Activated CD4-positive, alpha-beta memory T cell treated with anti-CD3 and anti-CD28 coated beads, Interleukin-2, amount 10 ng/mL, durations not matched to agents 7 days and 5 days (primary cell): ENCODE data around the gene MID1IP1. TPM values are rescaled to one million over a fixed set of nuclear protein-coding genes. Genes with fewer than 3 reads are reported as not detected.
A peak's percentile ranks its signal among the peaks of the same experiment; 100 is the strongest.

ENCODE experiments used
- CTCF ChIA-PET: fragments of 350-600 bp; sonication (Branson Sonifier 250); formaldehyde crosslinking; loops from one replicate; lab custom pipeline; 2021; ENCODE audit warnings: antibody characterized with exemption, inconsistent platforms; lab: Charles Lee
- POLR2A ChIA-PET: fragments of 350-600 bp; sonication (Branson Sonifier 250); formaldehyde crosslinking; loops from one replicate; lab custom pipeline; 2021; ENCODE audit warnings: antibody characterized with exemption; lab: Charles Lee
- DNase-seq: peaks from one replicate; pipeline ENCODE4 v3.0.0-alpha.2; 2020
- H3K27ac Mint-ChIP-seq: one replicate; pipeline ENCODE4 v1.8.0; 2021; ENCODE audit warnings: mild to moderate bottlenecking, mixed read lengths
- H3K27me3 Mint-ChIP-seq: one replicate; pipeline ENCODE4 v1.8.0; 2021; ENCODE audit warnings: mixed read lengths
- H3K36me3 Mint-ChIP-seq: one replicate; pipeline ENCODE4 v1.8.0; 2021; ENCODE audit warnings: low read depth, mixed read lengths
- H3K4me1 Mint-ChIP-seq: one replicate; pipeline ENCODE4 v1.8.0; 2021; ENCODE audit warnings: mixed read lengths
- H3K4me3 Mint-ChIP-seq: one replicate; pipeline ENCODE4 v1.8.0; 2021; ENCODE audit warnings: mild to moderate bottlenecking, mixed read lengths
- H3K9me3 Mint-ChIP-seq: one replicate; pipeline ENCODE4 v1.8.0; 2021; ENCODE audit warnings: mixed read lengths
- total RNA-seq, 2 experiments: library from RNA; stranded (reverse); gene quantifications; one replicate each; pipeline ENCODE4 v1.2.3, GENCODE V29; 2021

The MID1IP1 gene
- total RNA-seq, 2 experiments from 2014 or later: 75.7 to 76.4 TPM

- no peaks in the 10 kb centered on the region for H3K9me3 Mint-ChIP-seq
- DNase-seq: peak; percentile 80
- H3K27ac Mint-ChIP-seq: peak overlapping the region; percentile 95
- H3K4me1 Mint-ChIP-seq: peaks cover 21% of the 10 kb centered on the region
- H3K36me3 Mint-ChIP-seq: peaks cover 46% of the 10 kb centered on the region
- H3K4me3 Mint-ChIP-seq: peak overlapping the region; percentile 87
- H3K27me3 Mint-ChIP-seq: no peaks in the 10 kb centered on the region
- ChIA-PET POLR2A (interaction anchor here (0.6 to 4.9 kb wide), 5 partner anchors 13 to 1373 kb away, joined by 3 to 26 read pairs (median 3); partner anchors contain the start of gene BCOR), CTCF (interaction anchor here (1.4 kb wide), 1 partner anchor 1051 kb away, joined by 3 read pairs; no protein-coding TSS in a partner anchor)
These were observed 2.6 kb downstream of the MID1IP1 start for GRCh38 chrX:38803588-38804431.

DNA sequence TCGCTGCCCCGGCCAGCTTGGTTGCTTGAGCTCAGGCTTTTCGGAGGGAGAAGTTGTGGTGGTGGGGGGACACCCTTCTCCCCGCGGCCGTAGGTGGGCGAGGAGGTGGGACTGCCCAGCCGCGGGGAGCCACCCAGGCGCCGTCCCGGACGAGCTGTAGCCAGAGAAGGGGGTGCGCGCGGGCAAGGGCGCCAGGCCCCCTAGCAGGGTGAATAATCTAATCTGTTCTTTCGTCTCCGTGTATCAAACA, 3.1 kb downstream of the MID1IP1 start:
- Mint-ChIP-seq H3K4me3 (peak overlapping the region; percentile 87), H3K9me3 (no peaks in the 10 kb centered on the region), H3K4me1 (peaks cover 25% of the 10 kb centered on the region), H3K27me3 (no peaks in the 10 kb centered on the region), H3K36me3 (peaks cover 46% of the 10 kb centered on the region), H3K27ac (peak overlapping the region; percentile 95)
- CTCF ChIA-PET: interaction anchor here (1.4 kb wide), 1 partner anchor 1050 kb away, joined by 3 read pairs; no protein-coding TSS in a partner anchor
- POLR2A ChIA-PET: interaction anchor here (0.6 to 4.9 kb wide), 5 partner anchors 12 to 1372 kb away, joined by 3 to 26 read pairs (median 3); partner anchors contain the start of gene BCOR
- no peak for DNase-seq

DNA sequence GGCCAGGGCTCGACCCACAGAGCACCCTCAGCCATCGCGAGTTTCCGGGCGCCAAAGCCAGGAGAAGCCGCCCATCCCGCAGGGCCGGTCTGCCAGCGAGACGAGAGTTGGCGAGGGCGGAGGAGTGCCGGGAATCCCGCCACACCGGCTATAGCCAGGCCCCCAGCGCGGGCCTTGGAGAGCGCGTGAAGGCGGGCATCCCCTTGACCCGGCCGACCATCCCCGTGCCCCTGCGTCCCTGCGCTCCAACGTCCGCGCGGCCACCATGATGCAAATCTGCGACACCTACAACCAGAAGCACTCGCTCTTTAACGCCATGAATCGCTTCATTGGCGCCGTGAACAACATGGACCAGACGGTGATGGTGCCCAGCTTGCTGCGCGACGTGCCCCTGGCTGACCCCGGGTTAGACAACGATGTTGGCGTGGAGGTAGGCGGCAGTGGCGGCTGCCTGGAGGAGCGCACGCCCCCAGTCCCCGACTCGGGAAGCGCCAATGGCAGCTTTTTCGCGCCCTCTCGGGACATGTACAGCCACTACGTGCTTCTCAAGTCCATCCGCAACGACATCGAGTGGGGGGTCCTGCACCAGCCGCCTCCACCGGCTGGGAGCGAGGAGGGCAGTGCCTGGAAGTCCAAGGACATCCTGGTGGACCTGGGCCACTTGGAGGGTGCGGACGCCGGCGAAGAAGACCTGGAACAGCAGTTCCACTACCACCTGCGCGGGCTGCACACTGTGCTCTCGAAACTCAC, 3.6 kb downstream of the MID1IP1 start:
- Mint-ChIP-seq H3K9me3 (no peaks in the 10 kb centered on the region), H3K4me1 (peaks cover 26% of the 10 kb centered on the region), H3K27me3 (no peaks in the 10 kb centered on the region), H3K27ac (peak overlapping the region; percentile 95), H3K4me3 (peak overlapping the region; percentile 87), H3K36me3 (peaks cover 46% of the 10 kb centered on the region)
- ChIA-PET POLR2A (interaction anchor here (0.9 to 4.9 kb wide), 4 partner anchors 12 to 1372 kb away, joined by 3 to 26 read pairs (median 4); no protein-coding TSS in a partner anchor), CTCF (interaction anchor here (1.4 kb wide), 1 partner anchor 1050 kb away, joined by 3 read pairs; no protein-coding TSS in a partner anchor)
- peak; percentile 39 for DNase-seq

DNA sequence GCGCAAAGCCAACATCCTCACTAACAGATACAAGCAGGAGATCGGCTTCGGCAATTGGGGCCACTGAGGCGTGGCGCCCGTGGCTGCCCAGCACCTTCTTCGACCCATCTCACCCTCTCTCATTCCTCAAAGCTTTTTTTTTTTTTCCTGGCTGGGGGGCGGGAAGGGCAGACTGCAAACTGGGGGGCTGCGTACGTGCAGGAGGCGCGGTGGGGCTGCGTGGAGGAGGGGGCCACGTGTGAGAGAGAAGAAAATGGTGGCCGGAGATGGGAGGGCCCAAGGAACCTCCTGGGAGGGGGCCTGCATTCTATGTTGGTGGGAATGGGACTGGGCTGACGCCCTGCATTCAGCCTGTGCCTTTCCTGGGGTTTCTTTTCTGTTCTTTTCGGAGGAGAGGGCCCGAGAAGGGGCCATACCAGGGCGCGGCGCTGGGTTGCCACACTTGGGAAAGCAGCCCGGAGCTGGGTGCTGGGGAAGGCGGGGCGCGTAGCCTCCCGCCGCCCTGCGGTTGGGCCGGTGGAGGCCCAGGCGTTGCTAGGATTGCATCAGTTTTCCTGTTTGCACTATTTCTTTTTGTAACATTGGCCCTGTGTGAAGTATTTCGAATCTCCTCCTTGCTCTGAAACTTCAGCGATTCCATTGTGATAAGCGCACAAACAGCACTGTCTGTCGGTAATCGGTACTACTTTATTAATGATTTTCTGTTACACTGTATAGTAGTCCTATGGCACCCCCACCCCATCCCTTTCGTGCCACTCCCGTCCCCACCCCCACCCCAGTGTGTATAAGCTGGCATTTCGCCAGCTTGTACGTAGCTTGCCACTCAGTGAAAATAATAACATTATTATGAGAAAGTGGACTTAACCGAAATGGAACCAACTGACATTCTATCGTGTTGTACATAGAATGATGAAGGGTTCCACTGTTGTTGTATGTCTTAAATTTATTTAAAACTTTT, 4.5 kb downstream of the MID1IP1 start:
- Mint-ChIP-seq H3K27ac (peak overlapping the region; percentile 95), H3K27me3 (no peaks in the 10 kb centered on the region), H3K36me3 (peaks cover 46% of the 10 kb centered on the region), H3K9me3 (no peaks in the 10 kb centered on the region), H3K4me3 (peak overlapping the region; percentile 87), H3K4me1 (peaks cover 28% of the 10 kb centered on the region)
- DNase-seq: peak; percentile 70
- ChIA-PET CTCF (no interaction called here), POLR2A (interaction anchor here (0.9 to 4.9 kb wide), 3 partner anchors 11 to 1301 kb away, joined by 3 to 26 read pairs (median 8); no protein-coding TSS in a partner anchor)

- H3K4me1 Mint-ChIP-seq: peaks cover 39% of the 10 kb centered on the region
- no peaks in the 10 kb centered on the region for H3K9me3 Mint-ChIP-seq
- DNase-seq: no peak
- no peaks in the 10 kb centered on the region for H3K27me3 Mint-ChIP-seq
- peak overlapping the region; percentile 87 for H3K4me3 Mint-ChIP-seq
- H3K36me3 Mint-ChIP-seq: peaks cover 43% of the 10 kb centered on the region
- ChIA-PET CTCF (no interaction called here), POLR2A (interaction anchor here (1.1 to 2.4 kb wide), 2 partner anchors 10 to 1300 kb away, joined by 3 to 13 read pairs; no protein-coding TSS in a partner anchor)
- peak overlapping the region; percentile 95 for H3K27ac Mint-ChIP-seq
These were observed 5.8 kb downstream of the MID1IP1 start for GRCh38 chrX:38806875-38807621.

GRCh38 chrX:38807873-38808272, 6.6 kb downstream of the MID1IP1 start:
- Mint-ChIP-seq H3K4me3 (peak overlapping the region; percentile 39), H3K27ac (peak overlapping the region; percentile 63), H3K9me3 (no peaks in the 10 kb centered on the region), H3K4me1 (peaks cover 46% of the 10 kb centered on the region), H3K27me3 (no peaks in the 10 kb centered on the region), H3K36me3 (peaks cover 44% of the 10 kb centered on the region)
- POLR2A ChIA-PET: interaction anchor here (2.4 kb wide), 1 partner anchor 9 kb away, joined by 13 read pairs; no protein-coding TSS in a partner anchor
- CTCF ChIA-PET: no interaction called here
- DNase-seq: no peak

GRCh38 chrX:38811515-38812243, 10.4 kb downstream of the MID1IP1 start:
- Mint-ChIP-seq H3K4me3 (no peak overlapping the region), H3K27ac (peak overlapping the region; percentile 83), H3K27me3 (no peaks in the 10 kb centered on the region), H3K4me1 (peaks cover 50% of the 10 kb centered on the region), H3K36me3 (peaks cover 21% of the 10 kb centered on the region), H3K9me3 (no peaks in the 10 kb centered on the region)
- no peak for DNase-seq
- POLR2A ChIA-PET: interaction anchor here (0.7 to 4.2 kb wide), 2 partner anchors 10 to 1365 kb away, joined by 3 to 24 read pairs; partner anchors contain the start of gene MID1IP1
- CTCF ChIA-PET: no interaction called here

GRCh38 chrX:38816155-38816554, 14.9 kb downstream of the MID1IP1 start:
- Mint-ChIP-seq H3K4me3 (no peak overlapping the region), H3K27ac (no peak overlapping the region), H3K36me3 (peaks cover 10% of the 10 kb centered on the region), H3K27me3 (no peaks in the 10 kb centered on the region), H3K9me3 (no peaks in the 10 kb centered on the region), H3K4me1 (peaks cover 20% of the 10 kb centered on the region)
- ChIA-PET CTCF (no interaction called here), POLR2A (interaction anchor here (2.5 kb wide), 2 partner anchors 9 to 13 kb away, joined by 13 to 26 read pairs; partner anchors contain the start of gene MID1IP1)
- peak; percentile 47 for DNase-seq

DNA sequence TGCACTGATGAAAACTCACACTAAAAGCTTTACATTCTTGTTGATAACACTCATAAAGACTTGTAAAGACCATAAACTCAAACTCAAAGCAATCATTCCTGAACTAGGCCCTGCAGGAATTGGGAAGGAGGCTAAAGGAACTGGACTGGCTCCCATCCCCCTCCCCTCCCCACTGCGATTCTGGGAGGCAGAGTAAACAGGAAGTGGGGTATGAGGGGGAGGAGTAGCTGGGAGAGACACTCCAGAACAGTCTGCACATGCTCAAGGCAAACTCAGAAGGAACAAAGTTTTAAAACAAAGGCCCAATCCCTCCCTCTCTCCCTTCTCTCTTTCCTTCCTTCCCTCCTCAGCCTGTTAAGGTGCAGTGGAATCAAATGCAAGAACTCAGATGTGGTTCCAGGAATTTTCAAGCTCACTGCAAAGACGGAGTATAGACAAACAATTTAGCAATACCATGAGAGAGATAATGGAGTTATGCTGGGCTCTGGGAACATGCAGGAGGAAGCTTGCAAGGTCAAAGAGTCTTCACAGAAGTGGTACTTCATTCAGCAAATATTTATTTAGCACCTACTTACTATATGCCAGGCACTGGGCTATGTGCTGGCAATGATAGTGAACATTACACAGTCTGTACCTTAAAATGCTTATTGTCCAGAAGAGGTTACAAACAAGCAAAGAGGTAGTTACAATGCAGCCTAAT, 15.9 kb downstream of the MID1IP1 start:
- no peaks in the 10 kb centered on the region for H3K27me3 Mint-ChIP-seq
- H3K36me3 Mint-ChIP-seq: peaks cover 7% of the 10 kb centered on the region
- H3K9me3 Mint-ChIP-seq: no peaks in the 10 kb centered on the region
- ChIA-PET POLR2A (interaction anchor here (2.5 kb wide), 2 partner anchors 10 to 14 kb away, joined by 13 to 26 read pairs; partner anchors contain the start of gene MID1IP1), CTCF (no interaction called here)
- peak; percentile 19 for DNase-seq
- H3K27ac Mint-ChIP-seq: no peak overlapping the region
- H3K4me1 Mint-ChIP-seq: peaks cover 10% of the 10 kb centered on the region
- no peak overlapping the region for H3K4me3 Mint-ChIP-seq

GRCh38 chrX:38819163-38819562, 17.9 kb downstream of the MID1IP1 start:
- no peaks in the 10 kb centered on the region for H3K9me3 Mint-ChIP-seq
- no peak overlapping the region for H3K4me3 Mint-ChIP-seq
- H3K36me3 Mint-ChIP-seq: no peaks in the 10 kb centered on the region
- no peak overlapping the region for H3K27ac Mint-ChIP-seq
- no peaks in the 10 kb centered on the region for H3K27me3 Mint-ChIP-seq
- ChIA-PET CTCF (no interaction called here), POLR2A (no interaction called here)
- H3K4me1 Mint-ChIP-seq: peaks cover 1% of the 10 kb centered on the region
- no peak for DNase-seq
